Measurements from ENCODE around the gene DEK.
"Not testable (repeated sequence)": the region's sequence is repeated elsewhere in the genome, so short reads cannot be mapped to it uniquely, and the experiment has no call there.

DNA sequence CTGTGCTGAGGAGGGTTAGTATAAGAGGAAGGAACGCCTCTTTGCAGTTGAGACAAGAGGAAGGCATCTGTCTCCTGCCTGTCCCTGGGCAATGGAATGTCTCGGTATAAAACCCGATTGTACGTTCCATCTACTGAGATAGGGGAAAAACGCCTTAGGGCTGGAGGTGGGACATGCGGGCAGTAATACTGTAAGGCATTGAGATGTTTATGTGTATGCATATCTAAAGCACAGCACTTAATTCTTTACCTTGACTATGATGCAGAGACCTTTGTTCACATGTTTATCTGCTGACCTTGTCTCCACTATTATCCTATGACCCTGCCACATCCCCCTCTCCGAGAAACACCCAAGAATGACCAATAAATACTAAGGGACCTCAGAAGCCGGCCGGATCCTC lies 37.2 kb downstream of the DEK start:
- TF ChIP-seq, protein P1, sequence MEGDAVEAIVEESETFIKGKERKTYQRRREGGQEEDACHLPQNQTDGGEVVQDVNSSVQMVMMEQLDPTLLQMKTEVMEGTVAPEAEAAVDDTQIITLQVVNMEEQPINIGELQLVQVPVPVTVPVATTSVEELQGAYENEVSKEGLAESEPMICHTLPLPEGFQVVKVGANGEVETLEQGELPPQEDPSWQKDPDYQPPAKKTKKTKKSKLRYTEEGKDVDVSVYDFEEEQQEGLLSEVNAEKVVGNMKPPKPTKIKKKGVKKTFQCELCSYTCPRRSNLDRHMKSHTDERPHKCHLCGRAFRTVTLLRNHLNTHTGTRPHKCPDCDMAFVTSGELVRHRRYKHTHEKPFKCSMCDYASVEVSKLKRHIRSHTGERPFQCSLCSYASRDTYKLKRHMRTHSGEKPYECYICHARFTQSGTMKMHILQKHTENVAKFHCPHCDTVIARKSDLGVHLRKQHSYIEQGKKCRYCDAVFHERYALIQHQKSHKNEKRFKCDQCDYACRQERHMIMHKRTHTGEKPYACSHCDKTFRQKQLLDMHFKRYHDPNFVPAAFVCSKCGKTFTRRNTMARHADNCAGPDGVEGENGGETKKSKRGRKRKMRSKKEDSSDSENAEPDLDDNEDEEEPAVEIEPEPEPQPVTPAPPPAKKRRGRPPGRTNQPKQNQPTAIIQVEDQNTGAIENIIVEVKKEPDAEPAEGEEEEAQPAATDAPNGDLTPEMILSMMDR (IDR thresholded peaks at IDR 0.05), result not testable (repeated sequence)
- TF ChIP-seq ZFX (IDR thresholded peaks at IDR 0.05; ENCODE audit: borderline replicate concordance), result not testable (repeated sequence)
